SK-N-SH treated with all-trans-retinoic acid at 6 μM for 48 hours (cell line): Measurements from ENCODE around the gene ADGRV1.

ENCODE experiments used
- ARNTL ChIP-seq: fragments of 450-650 bp; formaldehyde crosslinking; IDR thresholded peaks from 2 replicates; pipeline ENCODE4 v1.5.0; 2020; ENCODE audit warnings: low read depth, mild to moderate bottlenecking, moderate library complexity, borderline replicate concordance
- GLIS3 ChIP-seq: fragments of 250-450 bp; sonication (Bioruptor Pico); IDR thresholded peaks from 2 replicates; pipeline ENCODE4 v1.5.0; 2020; ENCODE audit warnings: mild to moderate bottlenecking, moderate library complexity
- ZFP3 ChIP-seq: fragments of 250-450 bp; sonication (Bioruptor Pico); IDR thresholded peaks from 2 replicates; pipeline ENCODE4 v1.5.0; 2020; ENCODE audit warnings: mild to moderate bottlenecking, moderate library complexity
- ZFP30 ChIP-seq: fragments of 450-650 bp; formaldehyde crosslinking; IDR thresholded peaks from 2 replicates; pipeline ENCODE4 v1.5.0; 2022; ENCODE audit warnings: mild to moderate bottlenecking, moderate library complexity
- TF ChIP-seq, protein P1 (sequence below): fragments of 250-450 bp; sonication (Bioruptor Pico); IDR thresholded peaks from 2 replicates; pipeline ENCODE4 v1.8.0; 2020; ENCODE audit warnings: mild to moderate bottlenecking, moderate library complexity, borderline replicate concordance
- TF ChIP-seq, protein P2 (sequence below): fragments of 250-450 bp; sonication (Bioruptor Pico); IDR thresholded peaks from 2 replicates; pipeline ENCODE4 v1.8.0; 2021; ENCODE audit warnings: low read depth, mild to moderate bottlenecking, moderate library complexity, borderline replicate concordance
- TF ChIP-seq, protein P3 (sequence below): fragments of 250-450 bp; sonication (Bioruptor Pico); IDR thresholded peaks from 2 replicates; pipeline ENCODE4 v1.5.1; 2020; ENCODE audit warnings: low read depth, mild to moderate bottlenecking, moderate library complexity
- TF ChIP-seq, protein P4 (sequence below): fragments of 250-450 bp; sonication (Bioruptor Pico); IDR thresholded peaks from 2 replicates; pipeline ENCODE4 v1.5.0; 2020; ENCODE audit warnings: mild to moderate bottlenecking, moderate library complexity

DNA sequence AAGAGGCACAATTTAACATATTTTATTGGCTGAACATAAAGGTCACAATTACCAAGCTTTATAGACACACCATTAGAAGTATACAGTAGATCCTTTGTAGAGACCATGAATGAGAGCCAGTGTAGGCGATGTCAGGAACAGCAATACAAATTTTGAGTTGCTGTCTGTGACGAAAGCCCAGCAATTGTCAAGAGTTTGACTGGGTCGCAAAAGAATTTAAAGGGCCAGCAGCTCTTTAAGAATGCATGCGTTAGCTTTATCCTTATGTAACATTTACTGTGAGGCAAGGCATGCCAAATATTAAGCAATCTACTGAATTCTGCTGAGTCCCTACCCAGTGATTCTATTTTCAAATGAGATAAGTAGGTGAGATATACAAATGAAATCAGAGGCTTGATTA lies 587.6 kb downstream of the ADGRV1 start:
- TF ChIP-seq, protein P1, sequence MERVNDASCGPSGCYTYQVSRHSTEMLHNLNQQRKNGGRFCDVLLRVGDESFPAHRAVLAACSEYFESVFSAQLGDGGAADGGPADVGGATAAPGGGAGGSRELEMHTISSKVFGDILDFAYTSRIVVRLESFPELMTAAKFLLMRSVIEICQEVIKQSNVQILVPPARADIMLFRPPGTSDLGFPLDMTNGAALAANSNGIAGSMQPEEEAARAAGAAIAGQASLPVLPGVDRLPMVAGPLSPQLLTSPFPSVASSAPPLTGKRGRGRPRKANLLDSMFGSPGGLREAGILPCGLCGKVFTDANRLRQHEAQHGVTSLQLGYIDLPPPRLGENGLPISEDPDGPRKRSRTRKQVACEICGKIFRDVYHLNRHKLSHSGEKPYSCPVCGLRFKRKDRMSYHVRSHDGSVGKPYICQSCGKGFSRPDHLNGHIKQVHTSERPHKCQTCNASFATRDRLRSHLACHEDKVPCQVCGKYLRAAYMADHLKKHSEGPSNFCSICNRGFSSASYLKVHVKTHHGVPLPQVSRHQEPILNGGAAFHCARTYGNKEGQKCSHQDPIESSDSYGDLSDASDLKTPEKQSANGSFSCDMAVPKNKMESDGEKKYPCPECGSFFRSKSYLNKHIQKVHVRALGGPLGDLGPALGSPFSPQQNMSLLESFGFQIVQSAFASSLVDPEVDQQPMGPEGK (CRISPR knock-in tag), result no peak
- TF ChIP-seq, protein P2, sequence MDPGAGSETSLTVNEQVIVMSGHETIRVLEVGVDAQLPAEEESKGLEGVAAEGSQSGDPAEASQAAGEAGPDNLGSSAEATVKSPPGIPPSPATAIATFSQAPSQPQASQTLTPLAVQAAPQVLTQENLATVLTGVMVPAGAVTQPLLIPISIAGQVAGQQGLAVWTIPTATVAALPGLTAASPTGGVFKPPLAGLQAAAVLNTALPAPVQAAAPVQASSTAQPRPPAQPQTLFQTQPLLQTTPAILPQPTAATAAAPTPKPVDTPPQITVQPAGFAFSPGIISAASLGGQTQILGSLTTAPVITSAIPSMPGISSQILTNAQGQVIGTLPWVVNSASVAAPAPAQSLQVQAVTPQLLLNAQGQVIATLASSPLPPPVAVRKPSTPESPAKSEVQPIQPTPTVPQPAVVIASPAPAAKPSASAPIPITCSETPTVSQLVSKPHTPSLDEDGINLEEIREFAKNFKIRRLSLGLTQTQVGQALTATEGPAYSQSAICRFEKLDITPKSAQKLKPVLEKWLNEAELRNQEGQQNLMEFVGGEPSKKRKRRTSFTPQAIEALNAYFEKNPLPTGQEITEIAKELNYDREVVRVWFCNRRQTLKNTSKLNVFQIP (CRISPR knock-in tag), result no peak
- TF ChIP-seq, protein P3, sequence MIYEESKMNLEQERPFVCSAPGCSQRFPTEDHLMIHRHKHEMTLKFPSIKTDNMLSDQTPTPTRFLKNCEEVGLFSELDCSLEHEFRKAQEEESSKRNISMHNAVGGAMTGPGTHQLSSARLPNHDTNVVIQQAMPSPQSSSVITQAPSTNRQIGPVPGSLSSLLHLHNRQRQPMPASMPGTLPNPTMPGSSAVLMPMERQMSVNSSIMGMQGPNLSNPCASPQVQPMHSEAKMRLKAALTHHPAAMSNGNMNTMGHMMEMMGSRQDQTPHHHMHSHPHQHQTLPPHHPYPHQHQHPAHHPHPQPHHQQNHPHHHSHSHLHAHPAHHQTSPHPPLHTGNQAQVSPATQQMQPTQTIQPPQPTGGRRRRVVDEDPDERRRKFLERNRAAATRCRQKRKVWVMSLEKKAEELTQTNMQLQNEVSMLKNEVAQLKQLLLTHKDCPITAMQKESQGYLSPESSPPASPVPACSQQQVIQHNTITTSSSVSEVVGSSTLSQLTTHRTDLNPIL (CRISPR knock-in tag), result no peak
- TF ChIP-seq, protein P4, sequence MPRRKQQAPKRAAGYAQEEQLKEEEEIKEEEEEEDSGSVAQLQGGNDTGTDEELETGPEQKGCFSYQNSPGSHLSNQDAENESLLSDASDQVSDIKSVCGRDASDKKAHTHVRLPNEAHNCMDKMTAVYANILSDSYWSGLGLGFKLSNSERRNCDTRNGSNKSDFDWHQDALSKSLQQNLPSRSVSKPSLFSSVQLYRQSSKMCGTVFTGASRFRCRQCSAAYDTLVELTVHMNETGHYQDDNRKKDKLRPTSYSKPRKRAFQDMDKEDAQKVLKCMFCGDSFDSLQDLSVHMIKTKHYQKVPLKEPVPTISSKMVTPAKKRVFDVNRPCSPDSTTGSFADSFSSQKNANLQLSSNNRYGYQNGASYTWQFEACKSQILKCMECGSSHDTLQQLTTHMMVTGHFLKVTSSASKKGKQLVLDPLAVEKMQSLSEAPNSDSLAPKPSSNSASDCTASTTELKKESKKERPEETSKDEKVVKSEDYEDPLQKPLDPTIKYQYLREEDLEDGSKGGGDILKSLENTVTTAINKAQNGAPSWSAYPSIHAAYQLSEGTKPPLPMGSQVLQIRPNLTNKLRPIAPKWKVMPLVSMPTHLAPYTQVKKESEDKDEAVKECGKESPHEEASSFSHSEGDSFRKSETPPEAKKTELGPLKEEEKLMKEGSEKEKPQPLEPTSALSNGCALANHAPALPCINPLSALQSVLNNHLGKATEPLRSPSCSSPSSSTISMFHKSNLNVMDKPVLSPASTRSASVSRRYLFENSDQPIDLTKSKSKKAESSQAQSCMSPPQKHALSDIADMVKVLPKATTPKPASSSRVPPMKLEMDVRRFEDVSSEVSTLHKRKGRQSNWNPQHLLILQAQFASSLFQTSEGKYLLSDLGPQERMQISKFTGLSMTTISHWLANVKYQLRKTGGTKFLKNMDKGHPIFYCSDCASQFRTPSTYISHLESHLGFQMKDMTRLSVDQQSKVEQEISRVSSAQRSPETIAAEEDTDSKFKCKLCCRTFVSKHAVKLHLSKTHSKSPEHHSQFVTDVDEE (CRISPR knock-in tag), result no peak
- no peak for TF ChIP-seq ZFP3 (CRISPR knock-in tag)
- TF ChIP-seq ARNTL, result no peak
- no peak for TF ChIP-seq ZFP30 (CRISPR knock-in tag)
- TF ChIP-seq GLIS3 (CRISPR knock-in tag), result no peak
